Cardiac muscle cell (in vitro differentiated cells and primary cell): Measurements from ENCODE around the gene FCHSD2. TPM values are rescaled to one million over a fixed set of nuclear protein-coding genes. Genes with fewer than 3 reads are reported as not detected.
"Not testable (repeated sequence)": the region's sequence is repeated elsewhere in the genome, so short reads cannot be mapped to it uniquely, and the experiment has no call there.

Source experiments
- DNase-seq, 2 donors: peaks; one replicate each; pipeline versions ENCODE4 v3.0.0 to v3.0.0-alpha.2; 2010 to 2017; ENCODE audit warnings: low read depth in 1 of 2, low spot score in 1 of 2
- H3K27ac ChIP-seq: fragments of 200-600 bp; sonication (generic); 2 replicates; pipeline ENCODE4 v1.5.1; 2016
- H3K27me3 ChIP-seq: fragments of 200-600 bp; sonication (generic); 2 replicates; pipeline ENCODE4 v1.6.0; 2016; ENCODE audit warnings: control low read depth
- H3K36me3 ChIP-seq: fragments of 200-600 bp; sonication (generic); 2 replicates; pipeline ENCODE4 v1.5.1; 2016; ENCODE audit warnings: control low read depth
- H3K4me1 ChIP-seq: fragments of 200-600 bp; sonication (generic); 2 replicates; pipeline ENCODE4 v1.8.1; 2017; ENCODE audit warnings: low read depth, mild to moderate bottlenecking, mixed run types
- H3K4me3 ChIP-seq: fragments of 200-600 bp; sonication (generic); 2 replicates; pipeline ENCODE4 v1.5.1; 2016; ENCODE audit warnings: mild to moderate bottlenecking
- H3K9me3 ChIP-seq: fragments of 200-600 bp; sonication (generic); 2 replicates; pipeline ENCODE4 v1.5.1; 2017; ENCODE audit warnings: low read depth, mild to moderate bottlenecking, control low read depth
- polyA plus RNA-seq: library from polyadenylated mRNA; unstranded; fragments of >200 nt; fragmentation: Nextera tagmentation; extraction: Ambion mirVana; gene quantifications from 2 replicates; pipeline ENCODE4 v1.2.1, GENCODE V29; 2016
- total RNA-seq: library from RNA; depleted of rRNA; stranded (reverse); fragments of >200 nt; gene quantifications from 2 replicates; pipeline ENCODE4 v1.2.3, GENCODE V29; 2016
- TF ChIP-seq, protein P1 (sequence below): IDR thresholded peaks from 2 replicates; pipeline ENCODE4 v1.5.1; 2012; ENCODE audit warnings: low read depth, mild to moderate bottlenecking, low read length

The FCHSD2 gene
- total and polyA plus RNA-seq, 2 experiments from 2014 or later: 12.3 to 16.9 TPM

DNA sequence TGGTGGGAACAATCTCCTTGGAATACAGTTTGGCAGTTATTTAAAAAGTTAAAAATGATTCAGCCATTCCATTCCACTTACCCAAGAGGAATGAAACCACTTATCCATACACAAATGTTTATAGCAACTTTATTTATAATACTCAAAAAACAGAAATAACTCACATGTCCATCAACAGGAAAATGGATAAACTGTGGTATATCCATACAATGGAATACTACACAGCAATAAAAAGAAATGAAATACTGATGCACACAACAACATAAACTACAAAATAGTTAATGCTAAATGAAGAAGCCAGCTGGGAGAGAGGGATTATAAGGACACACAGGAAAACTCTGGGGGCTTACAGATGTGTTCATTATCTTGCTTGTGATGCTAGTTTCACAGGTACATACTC, 64.7 kb downstream of the FCHSD2 start:
- Histone ChIP-seq H3K36me3 (no peaks in the 10 kb centered on the region), H3K9me3 (no peaks in the 10 kb centered on the region), H3K27ac (no peak overlapping the region), H3K27me3 (no peaks in the 10 kb centered on the region), H3K4me1 (peaks cover 10% of the 10 kb centered on the region), H3K4me3 (no peak overlapping the region)
- DNase-seq: no peak
- TF ChIP-seq, protein P1, sequence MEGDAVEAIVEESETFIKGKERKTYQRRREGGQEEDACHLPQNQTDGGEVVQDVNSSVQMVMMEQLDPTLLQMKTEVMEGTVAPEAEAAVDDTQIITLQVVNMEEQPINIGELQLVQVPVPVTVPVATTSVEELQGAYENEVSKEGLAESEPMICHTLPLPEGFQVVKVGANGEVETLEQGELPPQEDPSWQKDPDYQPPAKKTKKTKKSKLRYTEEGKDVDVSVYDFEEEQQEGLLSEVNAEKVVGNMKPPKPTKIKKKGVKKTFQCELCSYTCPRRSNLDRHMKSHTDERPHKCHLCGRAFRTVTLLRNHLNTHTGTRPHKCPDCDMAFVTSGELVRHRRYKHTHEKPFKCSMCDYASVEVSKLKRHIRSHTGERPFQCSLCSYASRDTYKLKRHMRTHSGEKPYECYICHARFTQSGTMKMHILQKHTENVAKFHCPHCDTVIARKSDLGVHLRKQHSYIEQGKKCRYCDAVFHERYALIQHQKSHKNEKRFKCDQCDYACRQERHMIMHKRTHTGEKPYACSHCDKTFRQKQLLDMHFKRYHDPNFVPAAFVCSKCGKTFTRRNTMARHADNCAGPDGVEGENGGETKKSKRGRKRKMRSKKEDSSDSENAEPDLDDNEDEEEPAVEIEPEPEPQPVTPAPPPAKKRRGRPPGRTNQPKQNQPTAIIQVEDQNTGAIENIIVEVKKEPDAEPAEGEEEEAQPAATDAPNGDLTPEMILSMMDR: no peak

DNA sequence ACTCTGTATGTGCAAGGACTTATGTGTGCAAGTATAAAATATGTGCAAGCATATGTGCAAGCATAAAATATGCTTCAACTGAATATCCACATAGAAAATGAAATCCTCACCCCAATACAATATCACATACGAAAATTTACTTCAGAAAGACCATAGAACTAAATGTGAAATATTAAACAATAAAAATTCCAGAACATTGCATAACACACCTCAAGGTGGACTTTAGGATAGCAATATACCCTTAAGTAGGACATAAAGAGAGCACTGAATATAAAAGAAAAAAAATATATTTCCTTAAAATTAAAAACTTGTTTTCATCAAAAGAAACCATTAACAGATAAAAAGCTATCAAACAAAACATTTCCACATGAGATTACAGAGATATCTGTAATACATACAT, 67.8 kb downstream of the FCHSD2 start:
- peaks cover 13% of the 10 kb centered on the region for H3K4me1 ChIP-seq
- DNase-seq: no peak
- H3K4me3 ChIP-seq: no peak overlapping the region
- H3K9me3 ChIP-seq: no peaks in the 10 kb centered on the region
- H3K27me3 ChIP-seq: no peaks in the 10 kb centered on the region
- H3K36me3 ChIP-seq: no peaks in the 10 kb centered on the region
- H3K27ac ChIP-seq: no peak overlapping the region
- TF ChIP-seq, protein P1: no peak

DNA sequence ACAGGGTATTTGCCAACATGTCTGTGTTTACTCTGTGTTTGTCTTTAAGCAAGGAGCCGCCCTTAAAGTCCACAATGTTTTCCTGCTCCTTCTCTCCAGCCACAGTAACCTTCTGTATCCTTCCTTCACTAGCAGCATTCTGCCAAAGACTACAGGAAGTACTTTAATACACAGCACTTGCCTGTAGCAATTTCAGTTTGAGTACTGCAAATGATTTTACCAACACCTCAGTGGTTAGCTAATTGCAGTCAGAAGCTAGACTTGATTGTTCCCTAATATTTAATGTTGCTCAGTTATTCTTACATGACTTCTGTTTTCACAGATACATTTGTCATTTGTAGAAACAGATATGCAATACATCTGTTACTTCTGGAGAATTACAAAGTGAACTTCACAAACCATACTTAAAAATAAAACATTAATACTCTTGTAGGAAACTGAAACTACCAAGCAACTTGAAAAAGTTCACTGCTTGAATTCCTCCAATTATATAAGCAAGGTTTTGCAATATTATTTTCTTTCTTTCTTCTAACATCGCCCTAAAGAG, 69.1 kb downstream of the FCHSD2 start:
- no peaks in the 10 kb centered on the region for H3K36me3 ChIP-seq
- H3K27ac ChIP-seq: no peak overlapping the region
- TF ChIP-seq, protein P1: no peak
- peak; percentile 11 to 57 for DNase-seq
- H3K27me3 ChIP-seq: no peaks in the 10 kb centered on the region
- H3K4me3 ChIP-seq: no peak overlapping the region
- H3K9me3 ChIP-seq: no peaks in the 10 kb centered on the region
- peaks cover 13% of the 10 kb centered on the region for H3K4me1 ChIP-seq

DNA sequence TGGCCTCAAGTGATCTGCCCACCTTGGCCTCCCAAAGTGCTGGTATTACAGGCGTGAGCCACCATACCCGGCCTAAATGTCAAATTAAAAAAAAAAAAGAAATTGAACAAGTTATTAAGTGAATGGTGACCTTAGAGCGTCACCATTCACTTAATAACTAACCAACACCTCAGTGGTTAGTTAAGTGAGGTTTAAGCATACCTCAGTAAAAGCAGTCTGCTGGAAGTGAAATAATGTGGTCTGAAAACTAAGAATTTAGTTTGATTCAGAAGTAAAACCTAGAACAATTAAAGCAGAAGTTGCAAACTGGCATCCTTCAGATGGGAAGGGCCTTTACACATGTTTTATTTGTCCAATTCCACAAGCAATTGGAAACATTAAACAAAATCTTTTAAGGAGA, 71.5 kb downstream of the FCHSD2 start:
- peaks cover 13% of the 10 kb centered on the region for H3K4me1 ChIP-seq

DNA sequence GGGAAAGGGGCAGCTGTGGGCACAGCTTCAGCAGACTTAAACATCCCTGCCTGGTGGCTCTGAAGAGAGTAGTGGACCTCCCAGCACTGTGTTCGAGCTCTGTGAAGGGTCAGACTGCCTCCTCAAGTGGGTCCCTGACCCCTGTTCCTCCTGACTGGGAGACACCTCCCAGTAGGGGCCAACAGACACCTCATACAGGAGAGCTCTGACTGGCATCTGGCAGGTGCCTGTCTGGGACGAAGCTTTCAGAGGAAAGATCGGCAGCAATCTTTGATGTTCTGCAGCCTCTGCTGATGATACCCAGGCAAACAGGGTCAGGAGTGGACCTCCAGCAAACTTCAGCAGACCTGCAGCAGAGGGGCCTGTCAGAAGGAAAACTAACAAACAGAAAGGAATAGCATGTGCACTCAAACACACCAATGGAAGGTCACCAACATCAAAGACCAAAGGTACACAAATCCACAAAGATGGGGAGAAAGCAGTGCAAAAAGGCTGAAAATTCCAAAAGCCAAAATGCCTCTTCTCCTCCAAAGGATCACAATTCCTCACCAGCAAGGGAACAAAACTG, 80.2 kb downstream of the FCHSD2 start:
- not testable (repeated sequence) for H3K4me3 ChIP-seq, H3K27ac ChIP-seq, H3K27me3 ChIP-seq, DNase-seq, H3K9me3 ChIP-seq, H3K36me3 ChIP-seq, H3K4me1 ChIP-seq

More for the DNA sequence above, 71.5 kb downstream of the FCHSD2 start:
- Histone ChIP-seq H3K36me3 (no peaks in the 10 kb centered on the region), H3K27ac (no peak overlapping the region), H3K4me3 (no peak overlapping the region), H3K27me3 (no peaks in the 10 kb centered on the region), H3K9me3 (no peaks in the 10 kb centered on the region)
- DNase-seq: no peak
- TF ChIP-seq, protein P1: no peak

DNA sequence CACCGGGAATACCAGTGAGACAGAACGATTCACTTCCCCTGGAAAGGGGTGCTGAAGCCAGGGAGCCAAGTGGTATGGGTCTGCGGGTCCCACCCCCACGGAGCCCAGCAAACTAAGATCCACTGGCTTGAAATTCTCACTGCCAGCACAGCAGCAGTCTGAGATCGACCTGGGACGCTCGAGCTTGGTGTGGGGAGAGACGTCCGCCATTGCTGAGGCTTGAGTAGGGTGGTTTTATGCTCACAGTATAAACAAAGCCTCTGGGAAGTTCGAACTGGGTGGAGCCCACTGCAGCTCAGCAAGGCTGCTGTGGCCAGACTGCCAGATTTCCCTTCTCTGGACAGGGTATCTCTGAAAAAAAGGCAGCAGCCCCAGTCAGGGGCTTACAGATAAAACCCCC, 80.7 kb downstream of the FCHSD2 start:
- H3K4me3 ChIP-seq, DNase-seq: not testable (repeated sequence)

More for the DNA sequence above, 80.7 kb downstream of the FCHSD2 start:
- not testable (repeated sequence) for H3K9me3 ChIP-seq, H3K36me3 ChIP-seq, H3K27ac ChIP-seq, H3K27me3 ChIP-seq, H3K4me1 ChIP-seq
